Right atrium auricular region (tissue), 2 donors: ENCODE data around the gene PRDX6. TPM values are rescaled to one million over a fixed set of nuclear protein-coding genes. Genes with fewer than 3 reads are reported as not detected.

Experiments used
- DNase-seq: peaks from one replicate; pipeline ENCODE4 v3.0.0-alpha.2; 2019; ENCODE audit warnings: low spot score
- H3K27ac ChIP-seq, 2 donors: fragments of 200-600 bp; sonication (generic); 1 replicate in 1 of 2; 2 replicates in 1 of 2; pipeline ENCODE4 v1.5.1; 2016 to 2019
- H3K27me3 ChIP-seq, 2 donors: fragments of 200-600 bp; sonication (generic); one replicate each; pipeline versions ENCODE4 v1.5.1 to v1.6.0; 2017 to 2019
- H3K36me3 ChIP-seq: fragments of 200-600 bp; sonication (generic); one replicate; pipeline ENCODE4 v1.5.1; 2016
- H3K4me1 ChIP-seq, 2 donors: fragments of 200-600 bp; sonication (generic); one replicate each; pipeline versions ENCODE4 v1.5.1 to v1.6.0; 2017 to 2019
- H3K4me3 ChIP-seq, 2 donors: fragments of 200-600 bp; sonication (generic); 1 replicate in 1 of 2; 2 replicates in 1 of 2; pipeline ENCODE4 v1.5.1; 2017 to 2019; ENCODE audit warnings: mild to moderate bottlenecking in 1 of 2, moderate library complexity in 1 of 2
- H3K9me3 ChIP-seq, 2 donors: fragments of 200-600 bp; sonication (generic); one replicate each; pipeline ENCODE4 v1.5.1; 2019
- total RNA-seq, 2 donors: library from RNA; depleted of rRNA; stranded (reverse); fragments of >200 nt; gene quantifications; one replicate each; pipeline ENCODE4 v1.1.0, GENCODE V29; 2016
- TF ChIP-seq, protein P1 (sequence below), 2 donors: fragments of 200-600 bp; sonication (generic); IDR thresholded peaks; one replicate each; pipeline ENCODE4 v1.5.1; 2019; ENCODE audit warnings: antibody characterized with exemption in 2 of 2

Gene PRDX6
- total RNA-seq, 2 donors from 2014 or later, result 512 to 590 TPM

DNA sequence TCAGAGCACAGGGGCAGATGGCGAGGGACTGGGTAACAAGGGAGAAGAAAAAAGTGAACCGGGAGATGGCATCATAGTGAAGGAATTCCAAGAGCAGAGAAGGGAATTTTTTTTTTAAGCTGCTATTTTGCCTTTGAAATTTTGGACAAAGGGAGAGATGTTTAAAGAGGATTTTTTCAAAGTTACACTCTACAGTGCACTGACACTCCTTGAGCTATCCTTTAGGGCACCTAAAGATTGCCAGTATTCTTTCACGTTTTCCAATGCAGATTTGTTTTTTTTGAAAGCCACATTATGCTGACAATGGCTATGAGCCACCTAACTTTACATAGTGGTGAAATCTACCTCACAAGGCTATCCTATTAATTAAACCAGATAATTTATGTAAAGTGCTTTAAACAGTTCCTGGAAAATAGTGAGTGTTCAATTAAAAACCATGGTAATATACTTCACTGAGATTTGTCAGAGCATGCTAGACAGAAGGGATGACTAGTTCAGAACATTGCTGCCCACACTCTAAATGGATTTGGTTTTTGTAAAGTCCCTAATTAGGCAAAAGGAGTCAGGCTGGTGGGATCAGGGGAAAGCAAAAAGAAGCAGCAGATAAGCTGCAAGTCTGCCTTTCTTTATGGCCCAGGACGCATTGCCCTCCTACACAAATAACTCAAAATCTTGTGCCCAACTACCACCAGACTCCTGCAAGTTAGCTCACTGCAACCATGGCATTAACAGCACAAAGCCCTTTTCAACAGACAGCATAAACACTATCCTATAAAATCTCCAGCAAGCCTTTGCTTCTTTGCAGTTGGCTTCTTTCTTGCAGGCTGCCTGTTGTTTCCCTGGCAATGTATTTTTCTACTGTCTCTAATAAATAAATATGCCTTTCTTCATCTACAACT lies 53.9 kb downstream of the PRDX6 start:
- Histone ChIP-seq H3K9me3 (no peaks in the 10 kb centered on the region), H3K27me3 (no peaks in the 10 kb centered on the region), H3K4me1 (peaks cover 0 to 9% of the 10 kb centered on the region in 2 donors), H3K4me3 (no peak overlapping the region), H3K36me3 (no peaks in the 10 kb centered on the region), H3K27ac (no peak overlapping the region)
- DNase-seq, result no peak
- TF ChIP-seq, protein P1, sequence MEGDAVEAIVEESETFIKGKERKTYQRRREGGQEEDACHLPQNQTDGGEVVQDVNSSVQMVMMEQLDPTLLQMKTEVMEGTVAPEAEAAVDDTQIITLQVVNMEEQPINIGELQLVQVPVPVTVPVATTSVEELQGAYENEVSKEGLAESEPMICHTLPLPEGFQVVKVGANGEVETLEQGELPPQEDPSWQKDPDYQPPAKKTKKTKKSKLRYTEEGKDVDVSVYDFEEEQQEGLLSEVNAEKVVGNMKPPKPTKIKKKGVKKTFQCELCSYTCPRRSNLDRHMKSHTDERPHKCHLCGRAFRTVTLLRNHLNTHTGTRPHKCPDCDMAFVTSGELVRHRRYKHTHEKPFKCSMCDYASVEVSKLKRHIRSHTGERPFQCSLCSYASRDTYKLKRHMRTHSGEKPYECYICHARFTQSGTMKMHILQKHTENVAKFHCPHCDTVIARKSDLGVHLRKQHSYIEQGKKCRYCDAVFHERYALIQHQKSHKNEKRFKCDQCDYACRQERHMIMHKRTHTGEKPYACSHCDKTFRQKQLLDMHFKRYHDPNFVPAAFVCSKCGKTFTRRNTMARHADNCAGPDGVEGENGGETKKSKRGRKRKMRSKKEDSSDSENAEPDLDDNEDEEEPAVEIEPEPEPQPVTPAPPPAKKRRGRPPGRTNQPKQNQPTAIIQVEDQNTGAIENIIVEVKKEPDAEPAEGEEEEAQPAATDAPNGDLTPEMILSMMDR (IDR thresholded peaks at IDR 0.05), result no peak

GRCh38 chr1:173532237-173532636 lies 55.1 kb downstream of the PRDX6 start:
- no peak overlapping the region for H3K27ac ChIP-seq
- no peak for DNase-seq
- H3K9me3 ChIP-seq, result no peaks in the 10 kb centered on the region
- H3K4me3 ChIP-seq, result no peak overlapping the region
- H3K36me3 ChIP-seq, result no peaks in the 10 kb centered on the region
- H3K4me1 ChIP-seq, result peaks cover 0 to 3% of the 10 kb centered on the region in 2 donors
- no peaks in the 10 kb centered on the region for H3K27me3 ChIP-seq
- TF ChIP-seq, protein P1 (IDR thresholded peaks at IDR 0.05), result no peak

DNA sequence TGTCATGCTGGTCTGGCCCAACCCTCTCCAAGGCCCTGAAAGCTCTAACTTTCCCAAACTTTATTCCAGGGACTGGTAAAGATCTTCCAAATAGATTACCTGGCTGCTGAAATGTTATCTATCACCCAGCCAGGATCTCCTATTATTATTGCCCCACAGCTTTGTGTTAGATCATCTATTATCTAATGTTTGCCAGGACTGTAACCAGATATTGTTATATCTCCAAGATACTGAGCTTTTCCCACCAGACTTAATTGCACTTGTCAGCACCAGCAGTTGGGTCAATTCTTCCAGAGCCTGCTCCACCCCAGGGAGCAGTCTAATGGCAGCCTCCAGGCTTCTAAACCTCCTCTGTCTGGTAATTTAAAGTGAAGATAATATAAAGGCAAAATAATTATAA lies 59.1 kb downstream of the PRDX6 start:
- no peaks in the 10 kb centered on the region for H3K27me3 ChIP-seq
- H3K4me1 ChIP-seq, result no peaks in the 10 kb centered on the region
- DNase-seq, result no peak
- H3K27ac ChIP-seq, result no peak overlapping the region
- no peaks in the 10 kb centered on the region for H3K9me3 ChIP-seq
- no peaks in the 10 kb centered on the region for H3K36me3 ChIP-seq
- no peak overlapping the region for H3K4me3 ChIP-seq
- TF ChIP-seq, protein P1 (IDR thresholded peaks at IDR 0.05), result no peak

Other genes with a start within 250 kb of the PRDX6 start
- gene SLC9C2, start 125.7 kb downstream of the PRDX6 start, total RNA-seq, result under 1 TPM in 1 of 2 donors, not detected in 1; 0.24 TPM
- gene TEX50, start 158.0 kb downstream of the PRDX6 start, total RNA-seq, result not detected
- under 1 TPM; 0.35 to 0.56 TPM for gene ANKRD45, start 192.5 kb downstream of the PRDX6 start, total RNA-seq
- gene KLHL20, start 237.6 kb downstream of the PRDX6 start, total RNA-seq, result 10 to 100 TPM; 20.9 to 24.6 TPM